Loucy (cell line): ENCODE measurements around the gene UBASH3A.

ENCODE experiments used
- EZH2phosphoT487 ChIP-seq: fragments of 200-600 bp; IDR thresholded peaks from 2 replicates; pipeline ENCODE4 v1.6.1; 2018; ENCODE audit warnings: antibody characterized with exemption, mild to moderate bottlenecking, moderate library complexity, borderline replicate concordance
- TF ChIP-seq, protein P1 (sequence below): fragments of 200-600 bp; sonication (generic); conservative IDR thresholded peaks from 2 replicates; pipeline ENCODE4 v1.5.1; 2014; ENCODE audit warnings: mild to moderate bottlenecking, antibody characterized with exemption, low read length

DNA sequence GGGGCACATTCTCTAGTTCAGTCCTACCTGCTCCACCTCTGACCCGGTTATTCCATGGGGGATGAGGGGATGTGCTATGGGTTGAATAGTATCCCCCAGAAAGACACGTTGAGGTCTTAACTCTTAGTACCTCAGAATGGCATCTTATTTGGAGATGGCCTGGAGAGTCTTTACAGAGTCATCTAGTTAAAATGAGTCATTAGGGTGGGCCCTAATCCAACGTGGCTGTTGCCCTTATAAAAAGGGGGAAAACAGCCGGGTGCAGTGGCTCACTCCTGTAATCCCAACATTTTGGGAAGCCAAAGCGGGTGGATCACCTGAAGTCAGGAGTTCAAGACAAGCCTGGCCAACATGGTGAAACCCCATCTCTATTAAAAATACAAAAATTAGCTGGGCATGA is 13.5 kb upstream of the UBASH3A start:
- TF ChIP-seq, protein P1, sequence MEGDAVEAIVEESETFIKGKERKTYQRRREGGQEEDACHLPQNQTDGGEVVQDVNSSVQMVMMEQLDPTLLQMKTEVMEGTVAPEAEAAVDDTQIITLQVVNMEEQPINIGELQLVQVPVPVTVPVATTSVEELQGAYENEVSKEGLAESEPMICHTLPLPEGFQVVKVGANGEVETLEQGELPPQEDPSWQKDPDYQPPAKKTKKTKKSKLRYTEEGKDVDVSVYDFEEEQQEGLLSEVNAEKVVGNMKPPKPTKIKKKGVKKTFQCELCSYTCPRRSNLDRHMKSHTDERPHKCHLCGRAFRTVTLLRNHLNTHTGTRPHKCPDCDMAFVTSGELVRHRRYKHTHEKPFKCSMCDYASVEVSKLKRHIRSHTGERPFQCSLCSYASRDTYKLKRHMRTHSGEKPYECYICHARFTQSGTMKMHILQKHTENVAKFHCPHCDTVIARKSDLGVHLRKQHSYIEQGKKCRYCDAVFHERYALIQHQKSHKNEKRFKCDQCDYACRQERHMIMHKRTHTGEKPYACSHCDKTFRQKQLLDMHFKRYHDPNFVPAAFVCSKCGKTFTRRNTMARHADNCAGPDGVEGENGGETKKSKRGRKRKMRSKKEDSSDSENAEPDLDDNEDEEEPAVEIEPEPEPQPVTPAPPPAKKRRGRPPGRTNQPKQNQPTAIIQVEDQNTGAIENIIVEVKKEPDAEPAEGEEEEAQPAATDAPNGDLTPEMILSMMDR, result no peak
- no peak for TF ChIP-seq EZH2phosphoT487
